Measurements from ENCODE around the gene TRAF2.
A peak's percentile ranks its signal among the peaks of the same experiment; 100 is the strongest.
"Not testable (repeated sequence)": the region's sequence is repeated elsewhere in the genome, so short reads cannot be mapped to it uniquely, and the experiment has no call there.

TRAF2 gene

DNA sequence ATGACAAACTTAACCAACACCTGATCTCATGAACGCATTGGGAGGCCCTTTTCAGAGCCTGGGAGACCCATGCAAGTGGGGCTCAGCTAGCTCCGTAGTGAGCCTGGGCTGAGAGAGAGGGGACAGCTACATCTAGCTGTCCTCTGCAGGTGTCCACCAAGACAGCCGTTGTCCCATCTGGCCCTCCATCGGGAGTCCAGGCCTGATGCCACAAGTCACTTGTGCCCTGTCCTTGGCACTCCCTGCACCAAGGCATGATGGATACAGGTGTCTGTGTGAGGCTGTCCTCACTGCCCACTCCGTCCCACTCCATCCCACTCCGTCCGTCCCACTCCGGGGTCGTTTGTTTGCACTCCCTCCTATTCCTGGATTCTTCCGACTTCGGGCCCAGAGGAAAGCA is 17.7 kb upstream of the TRAF2 start:
- 99% methylated on average over 10 of the region's 11 CpGs for WGBS (ENCODE audit: insufficient coverage)
- peaks cover 0 to 10% (median 5%) of the 10 kb centered on the region in 5 experiments for H3K9me3 ChIP-seq (ENCODE audit: control extremely low read depth in 1 of 5, control insufficient read depth in 4 of 5, insufficient read depth in 2 of 5, low read depth in 1 of 5, low read length in 4 of 5)
- H3K36me3 ChIP-seq (ENCODE audit: control insufficient read depth in 4 of 4, insufficient read depth in 4 of 4, low read length in 3 of 4): peaks cover 0 to 12% (median 1%) of the 10 kb centered on the region in 4 experiments
- H3K27me3 ChIP-seq (replicated peaks in 2 of 5; ENCODE audit: control insufficient read depth in 4 of 5, insufficient read depth in 5 of 5, low read length in 4 of 5): no peaks in the 10 kb centered on the region
- no peak overlapping the region for H3K4me3 ChIP-seq (ENCODE audit: control insufficient read depth in 1 of 7, extremely low read depth in 1 of 7, insufficient read depth in 4 of 7, low read depth in 2 of 7, low read length in 6 of 7)
- no peak for DNase-seq
- POLR2A ChIA-PET: no interaction called here
- no peak overlapping the region for H3K27ac ChIP-seq (ENCODE audit: insufficient read depth in 1 of 2, low read depth in 1 of 2, low read length in 2 of 2, poor library complexity in 1 of 2, severe bottlenecking in 2 of 2)
- CTCF ChIA-PET: interaction anchor here (3.2 kb wide), 1 partner anchor 13 kb away, joined by 9 read pairs; no protein-coding TSS in a partner anchor
- peaks cover 0 to 14% (median 11%) of the 10 kb centered on the region in 4 experiments for H3K4me1 ChIP-seq (ENCODE audit: control extremely low read depth in 1 of 4, control insufficient read depth in 4 of 4, insufficient read depth in 4 of 4, low read length in 3 of 4)

DNA sequence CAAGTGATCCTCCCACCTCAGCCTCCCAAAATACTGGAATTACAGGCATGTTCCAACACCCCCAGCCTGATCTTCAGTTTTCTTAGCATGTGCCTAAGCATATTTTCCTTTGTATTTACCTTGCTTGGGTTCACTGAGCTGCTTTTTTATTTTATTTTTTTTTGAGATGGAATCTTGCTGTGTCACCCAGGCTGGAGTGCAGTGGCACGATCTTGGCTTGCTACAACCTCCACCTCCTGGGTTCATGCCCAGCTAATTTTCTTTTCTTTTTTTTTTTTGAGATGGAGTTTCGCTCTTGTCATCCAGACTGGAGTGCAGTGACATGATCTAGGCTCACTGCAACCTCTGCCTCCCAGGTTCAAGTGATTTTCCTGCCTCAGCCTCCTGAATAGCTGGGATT is 16.7 kb upstream of the TRAF2 start:
- DNase-seq; H3K27me3 ChIP-seq (replicated peaks in 2 of 5; ENCODE audit: control insufficient read depth in 4 of 5, insufficient read depth in 5 of 5, low read length in 4 of 5); H3K36me3 ChIP-seq (ENCODE audit: control insufficient read depth in 4 of 4, insufficient read depth in 4 of 4, low read length in 3 of 4); POLR2A ChIA-PET; H3K4me3 ChIP-seq (ENCODE audit: control insufficient read depth in 1 of 7, extremely low read depth in 1 of 7, insufficient read depth in 4 of 7, low read depth in 2 of 7, low read length in 6 of 7); H3K27ac ChIP-seq (ENCODE audit: insufficient read depth in 1 of 2, low read depth in 1 of 2, low read length in 2 of 2, poor library complexity in 1 of 2, severe bottlenecking in 2 of 2): not testable (repeated sequence)
- H3K9me3 ChIP-seq (ENCODE audit: control extremely low read depth in 1 of 5, control insufficient read depth in 4 of 5, insufficient read depth in 2 of 5, low read depth in 1 of 5, low read length in 4 of 5): peaks cover 0 to 10% (median 5%) of the 10 kb centered on the region in 5 experiments
- peaks cover 0 to 14% (median 11%) of the 10 kb centered on the region in 4 experiments for H3K4me1 ChIP-seq (ENCODE audit: control extremely low read depth in 1 of 4, control insufficient read depth in 4 of 4, insufficient read depth in 4 of 4, low read length in 3 of 4)
- no CpG with 5 or more reads among the region's 2 CpGs for WGBS (ENCODE audit: insufficient coverage)
- CTCF ChIA-PET: interaction anchor here (0.6 to 3.2 kb wide), 7 partner anchors 9 to 165 kb away, joined by 3 to 9 read pairs (median 3); no protein-coding TSS in a partner anchor

DNA sequence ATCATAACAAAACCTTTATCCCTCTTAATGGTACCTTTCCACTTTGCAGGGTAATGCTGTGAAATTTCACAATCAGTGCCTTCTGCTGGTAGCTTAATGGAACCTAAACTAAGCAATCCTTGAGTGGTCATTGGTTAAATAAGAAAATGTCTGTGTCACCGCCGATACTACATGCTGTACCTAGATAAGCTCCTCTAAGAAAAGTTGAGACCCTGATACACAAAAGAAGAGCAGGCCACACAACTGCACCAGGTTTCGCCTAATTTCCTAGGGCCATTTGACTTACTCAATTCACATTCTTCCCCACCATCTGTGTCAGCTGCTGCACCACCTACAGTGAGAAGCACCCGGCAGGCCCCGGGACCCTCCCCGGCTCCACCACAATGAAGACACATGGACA is 11.2 kb upstream of the TRAF2 start:
- H3K9me3 ChIP-seq (ENCODE audit: control extremely low read depth in 1 of 5, control insufficient read depth in 4 of 5, insufficient read depth in 2 of 5, low read depth in 1 of 5, low read length in 4 of 5): peaks cover 0 to 10% (median 5%) of the 10 kb centered on the region in 5 experiments
- POLR2A ChIA-PET: no interaction called here
- H3K4me1 ChIP-seq (ENCODE audit: control extremely low read depth in 1 of 4, control insufficient read depth in 4 of 4, insufficient read depth in 4 of 4, low read length in 3 of 4): no peaks in the 10 kb centered on the region
- no peak overlapping the region for H3K4me3 ChIP-seq (ENCODE audit: control insufficient read depth in 1 of 7, extremely low read depth in 1 of 7, insufficient read depth in 4 of 7, low read depth in 2 of 7, low read length in 6 of 7)
- no peak overlapping the region for H3K27ac ChIP-seq (ENCODE audit: insufficient read depth in 1 of 2, low read depth in 1 of 2, low read length in 2 of 2, poor library complexity in 1 of 2, severe bottlenecking in 2 of 2)
- no peaks in the 10 kb centered on the region for H3K36me3 ChIP-seq (ENCODE audit: control insufficient read depth in 4 of 4, insufficient read depth in 4 of 4, low read length in 3 of 4)
- CTCF ChIA-PET: interaction anchor here (1.5 kb wide), 1 partner anchor 12 kb away, joined by 4 read pairs; no protein-coding TSS in a partner anchor
- H3K27me3 ChIP-seq (replicated peaks in 2 of 5; ENCODE audit: control insufficient read depth in 4 of 5, insufficient read depth in 5 of 5, low read length in 4 of 5): no peaks in the 10 kb centered on the region
- peak in 1 of 3 donors; percentile 28 for DNase-seq
- 97% methylated on average over 6 of the region's 6 CpGs for WGBS (ENCODE audit: insufficient coverage)

DNA sequence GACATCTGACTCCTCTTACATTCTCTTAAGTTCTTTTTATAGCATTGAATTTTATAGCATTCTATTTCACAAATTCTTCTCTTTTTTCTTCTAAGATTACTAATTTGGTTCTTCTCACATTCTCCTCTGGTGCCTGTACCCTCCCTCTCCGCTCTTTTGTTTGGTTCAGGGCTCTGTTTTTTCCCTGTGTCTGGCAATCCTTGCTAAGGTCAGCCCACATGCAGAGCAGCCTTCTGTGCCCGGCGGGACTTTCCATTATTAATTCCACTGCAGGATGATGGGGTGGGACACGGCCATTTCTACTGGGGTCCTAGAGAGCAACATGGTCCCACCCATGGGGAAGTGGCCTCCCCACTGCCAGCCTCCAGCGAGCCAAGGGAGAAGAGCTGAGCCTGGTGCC is 9.8 kb upstream of the TRAF2 start:
- 95% methylated on average over 4 of the region's 5 CpGs for WGBS (ENCODE audit: insufficient coverage)
- CTCF ChIA-PET: no interaction called here

DNA sequence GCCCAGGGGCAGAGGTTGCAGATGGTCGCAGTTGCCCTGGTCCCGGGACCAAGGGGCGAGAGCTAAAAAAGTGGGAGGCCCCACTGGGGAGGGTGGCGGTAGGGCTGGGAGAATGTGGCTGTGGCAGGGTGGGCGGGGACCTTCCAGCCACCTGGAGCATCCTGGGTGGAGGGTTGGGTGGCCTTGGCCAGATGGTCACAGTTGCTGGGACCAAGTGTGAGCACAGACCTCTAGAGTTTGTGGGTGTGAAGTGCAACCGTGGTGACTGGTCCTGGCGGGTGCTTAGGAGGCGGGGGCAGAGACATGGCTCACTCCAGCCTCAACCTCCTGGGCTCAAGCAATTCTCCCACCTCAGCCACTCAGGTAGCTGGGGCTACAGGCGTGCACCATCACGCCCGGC is 5.7 kb upstream of the TRAF2 start:
- H3K4me3 ChIP-seq (ENCODE audit: control insufficient read depth in 1 of 7, extremely low read depth in 1 of 7, insufficient read depth in 4 of 7, low read depth in 2 of 7, low read length in 6 of 7): no peak overlapping the region
- no peak for DNase-seq
- POLR2A ChIA-PET: no interaction called here
- H3K9me3 ChIP-seq (ENCODE audit: control extremely low read depth in 1 of 5, control insufficient read depth in 4 of 5, insufficient read depth in 2 of 5, low read depth in 1 of 5, low read length in 4 of 5): no peaks in the 10 kb centered on the region
- CTCF ChIA-PET: interaction anchor here (1.1 to 4.3 kb wide), 3 partner anchors 11 to 39 kb away, joined by 3 to 22 read pairs (median 6); partner anchors contain the start of gene AJM1
- peaks cover 0 to 29% (median 24%) of the 10 kb centered on the region in 4 experiments for H3K4me1 ChIP-seq (ENCODE audit: control extremely low read depth in 1 of 4, control insufficient read depth in 4 of 4, insufficient read depth in 4 of 4, low read length in 3 of 4)
- no peaks in the 10 kb centered on the region for H3K36me3 ChIP-seq (ENCODE audit: control insufficient read depth in 4 of 4, insufficient read depth in 4 of 4, low read length in 3 of 4)
- 83% methylated on average over 6 of the region's 11 CpGs for WGBS (ENCODE audit: insufficient coverage)
- H3K27me3 ChIP-seq (replicated peaks in 2 of 5; ENCODE audit: control insufficient read depth in 4 of 5, insufficient read depth in 5 of 5, low read length in 4 of 5): no peaks in the 10 kb centered on the region
- H3K27ac ChIP-seq (ENCODE audit: insufficient read depth in 1 of 2, low read depth in 1 of 2, low read length in 2 of 2, poor library complexity in 1 of 2, severe bottlenecking in 2 of 2): no peak overlapping the region

More for the DNA sequence above, 9.8 kb upstream of the TRAF2 start:
- Histone ChIP-seq H3K27ac (ENCODE audit: insufficient read depth in 1 of 2, low read depth in 1 of 2, low read length in 2 of 2, poor library complexity in 1 of 2, severe bottlenecking in 2 of 2) (no peak overlapping the region), H3K27me3 (replicated peaks in 2 of 5; ENCODE audit: control insufficient read depth in 4 of 5, insufficient read depth in 5 of 5, low read length in 4 of 5) (no peaks in the 10 kb centered on the region), H3K36me3 (ENCODE audit: control insufficient read depth in 4 of 4, insufficient read depth in 4 of 4, low read length in 3 of 4) (no peaks in the 10 kb centered on the region), H3K9me3 (ENCODE audit: control extremely low read depth in 1 of 5, control insufficient read depth in 4 of 5, insufficient read depth in 2 of 5, low read depth in 1 of 5, low read length in 4 of 5) (peaks cover 0 to 10% (median 5%) of the 10 kb centered on the region in 5 experiments), H3K4me3 (ENCODE audit: control insufficient read depth in 1 of 7, extremely low read depth in 1 of 7, insufficient read depth in 4 of 7, low read depth in 2 of 7, low read length in 6 of 7) (no peak overlapping the region), H3K4me1 (ENCODE audit: control extremely low read depth in 1 of 4, control insufficient read depth in 4 of 4, insufficient read depth in 4 of 4, low read length in 3 of 4) (peaks cover 0 to 3% (median 3%) of the 10 kb centered on the region in 4 experiments)
- DNase-seq: no peak
- POLR2A ChIA-PET: no interaction called here

DNA sequence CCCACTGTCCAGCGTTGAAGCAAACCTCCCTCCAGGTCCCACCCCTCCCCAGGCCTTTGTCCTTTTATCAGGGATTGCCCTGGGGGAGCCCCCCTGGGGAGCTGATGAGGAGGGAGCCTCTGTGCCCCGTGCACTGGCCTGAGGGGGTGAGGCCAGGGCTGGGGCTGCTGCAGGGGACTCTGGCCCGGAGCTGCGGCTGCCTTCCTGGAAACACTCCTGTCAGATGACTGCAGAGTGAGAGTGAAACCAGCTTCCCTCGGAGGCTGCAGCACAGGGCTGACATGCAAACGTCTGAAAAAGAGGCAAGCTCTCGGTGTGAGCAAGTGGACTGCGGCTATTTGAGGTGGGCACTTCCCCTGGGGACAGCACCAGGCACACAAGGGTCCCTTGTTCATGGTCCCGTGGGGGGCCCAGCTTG is 4.6 kb upstream of the TRAF2 start:
- 6% methylated on average over 7 of the region's 9 CpGs for WGBS (ENCODE audit: insufficient coverage)
- Histone ChIP-seq H3K27me3 (replicated peaks in 2 of 5; ENCODE audit: control insufficient read depth in 4 of 5, insufficient read depth in 5 of 5, low read length in 4 of 5) (no peaks in the 10 kb centered on the region), H3K4me1 (ENCODE audit: control extremely low read depth in 1 of 4, control insufficient read depth in 4 of 4, insufficient read depth in 4 of 4, low read length in 3 of 4) (peaks cover 0 to 33% (median 27%) of the 10 kb centered on the region in 4 experiments), H3K4me3 (ENCODE audit: control insufficient read depth in 1 of 7, extremely low read depth in 1 of 7, insufficient read depth in 4 of 7, low read depth in 2 of 7, low read length in 6 of 7) (peak overlapping the region; percentile 8 to 67 (median 51)), H3K36me3 (ENCODE audit: control insufficient read depth in 4 of 4, insufficient read depth in 4 of 4, low read length in 3 of 4) (no peaks in the 10 kb centered on the region), H3K27ac (ENCODE audit: insufficient read depth in 1 of 2, low read depth in 1 of 2, low read length in 2 of 2, poor library complexity in 1 of 2, severe bottlenecking in 2 of 2) (peak overlapping the region in 1 of 2 experiments; percentile 54), H3K9me3 (ENCODE audit: control extremely low read depth in 1 of 5, control insufficient read depth in 4 of 5, insufficient read depth in 2 of 5, low read depth in 1 of 5, low read length in 4 of 5) (no peaks in the 10 kb centered on the region)
- POLR2A ChIA-PET: interaction anchor here (0.6 kb wide), 1 partner anchor 20 kb away, joined by 3 read pairs; no protein-coding TSS in a partner anchor
- DNase-seq: peak in 2 of 3 donors; percentile 59 to 60
- CTCF ChIA-PET: interaction anchor here (1.1 to 4.3 kb wide), 3 partner anchors 10 to 39 kb away, joined by 3 to 22 read pairs (median 9); partner anchors contain the start of gene AJM1

DNA sequence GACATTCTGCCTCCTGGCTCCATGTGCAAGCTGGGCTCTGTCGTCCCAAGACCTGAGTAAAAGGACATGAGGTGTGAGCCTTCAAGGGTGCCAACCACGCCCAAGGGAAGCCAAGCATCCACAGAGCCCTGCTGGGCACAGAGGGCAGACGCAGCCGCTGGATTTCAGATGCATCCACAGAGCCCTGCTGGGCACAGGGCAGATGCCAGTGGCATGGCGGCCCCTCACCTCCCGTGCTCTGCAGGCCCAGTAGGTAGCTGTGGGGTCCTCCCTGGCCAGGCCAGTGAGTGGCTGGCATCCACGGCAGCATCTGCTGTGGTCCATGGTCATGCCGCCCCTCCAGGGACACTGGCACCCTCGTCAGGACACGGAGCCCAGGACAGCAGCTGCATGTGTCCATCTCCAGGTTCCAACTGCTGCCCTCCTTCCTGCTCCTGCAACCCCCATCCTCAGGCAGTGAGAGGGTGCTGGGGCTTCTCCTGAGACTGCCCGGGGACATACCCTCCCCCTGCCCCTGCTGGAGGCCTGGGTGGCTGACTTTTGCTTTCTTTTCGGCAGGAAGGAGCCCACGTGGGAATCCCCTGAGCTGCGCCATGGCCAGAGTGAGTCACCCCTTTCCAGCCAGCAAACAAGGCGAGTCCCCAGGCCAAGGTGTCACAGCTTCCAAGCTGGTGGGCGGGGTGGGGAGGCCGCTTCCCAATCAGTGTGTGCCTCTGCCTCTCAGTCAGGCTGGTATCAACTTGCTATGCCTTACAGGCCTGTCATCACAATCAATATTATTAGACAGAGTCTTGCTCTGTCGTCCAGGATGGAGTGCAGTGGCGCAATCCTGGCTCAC is 4.0 kb upstream of the TRAF2 start:
- CTCF ChIA-PET: interaction anchor here (1.2 to 4.3 kb wide), 4 partner anchors 10 to 40 kb away, joined by 3 to 22 read pairs (median 6); partner anchors contain the start of gene AJM1

More for the DNA sequence above, 4.0 kb upstream of the TRAF2 start:
- H3K4me3 ChIP-seq (ENCODE audit: control insufficient read depth in 1 of 7, extremely low read depth in 1 of 7, insufficient read depth in 4 of 7, low read depth in 2 of 7, low read length in 6 of 7): peak overlapping the region; percentile 5 to 67 (median 51)
- 40% methylated on average over 14 of the region's 19 CpGs for WGBS (ENCODE audit: insufficient coverage)
- peaks cover 0 to 37% (median 32%) of the 10 kb centered on the region in 4 experiments for H3K4me1 ChIP-seq (ENCODE audit: control extremely low read depth in 1 of 4, control insufficient read depth in 4 of 4, insufficient read depth in 4 of 4, low read length in 3 of 4)
- POLR2A ChIA-PET: no interaction called here
- no peaks in the 10 kb centered on the region for H3K9me3 ChIP-seq (ENCODE audit: control extremely low read depth in 1 of 5, control insufficient read depth in 4 of 5, insufficient read depth in 2 of 5, low read depth in 1 of 5, low read length in 4 of 5)
- DNase-seq: peak; percentile 83 to 94 (median 93)
- no peaks in the 10 kb centered on the region for H3K27me3 ChIP-seq (replicated peaks in 2 of 5; ENCODE audit: control insufficient read depth in 4 of 5, insufficient read depth in 5 of 5, low read length in 4 of 5)
- no peaks in the 10 kb centered on the region for H3K36me3 ChIP-seq (ENCODE audit: control insufficient read depth in 4 of 4, insufficient read depth in 4 of 4, low read length in 3 of 4)
- H3K27ac ChIP-seq (ENCODE audit: insufficient read depth in 1 of 2, low read depth in 1 of 2, low read length in 2 of 2, poor library complexity in 1 of 2, severe bottlenecking in 2 of 2): peak overlapping the region in 1 of 2 experiments; percentile 54
